ENCODE results near the gene C1orf115. TPM values are rescaled to one million over a fixed set of nuclear protein-coding genes. Genes with fewer than 3 reads are reported as not detected.
A peak's percentile ranks its signal among the peaks of the same experiment; 100 is the strongest.
"Not testable (repeated sequence)": the region's sequence is repeated elsewhere in the genome, so short reads cannot be mapped to it uniquely, and the experiment has no call there.

The C1orf115 gene
- total and polyA plus RNA-seq, 7 donors = 3.8 to 8.9 (median 4.9) TPM

DNA sequence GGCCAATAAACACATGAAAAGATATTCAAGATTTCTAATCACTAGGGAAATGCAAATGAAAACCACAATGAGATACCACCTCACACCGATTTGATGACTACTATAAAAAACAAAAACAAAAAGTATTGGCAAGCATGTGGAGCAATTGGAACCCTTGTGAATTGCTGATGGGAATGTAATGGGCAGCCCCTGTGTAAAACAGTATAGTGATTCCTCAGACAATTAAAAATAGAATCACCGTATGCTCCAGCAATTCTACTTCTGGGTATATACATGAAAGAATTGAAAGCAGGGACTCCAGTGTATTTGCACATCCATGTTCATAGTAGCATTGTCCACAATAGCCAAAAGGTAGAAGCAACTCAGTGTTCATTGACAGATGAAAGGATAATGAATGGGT lies 12.9 kb upstream of the C1orf115 start:
- H3K9me3 ChIP-seq = no peaks in the 10 kb centered on the region
- DNase-seq (no peak), ATAC-seq (no peak)
- TF ChIP-seq, protein P1, sequence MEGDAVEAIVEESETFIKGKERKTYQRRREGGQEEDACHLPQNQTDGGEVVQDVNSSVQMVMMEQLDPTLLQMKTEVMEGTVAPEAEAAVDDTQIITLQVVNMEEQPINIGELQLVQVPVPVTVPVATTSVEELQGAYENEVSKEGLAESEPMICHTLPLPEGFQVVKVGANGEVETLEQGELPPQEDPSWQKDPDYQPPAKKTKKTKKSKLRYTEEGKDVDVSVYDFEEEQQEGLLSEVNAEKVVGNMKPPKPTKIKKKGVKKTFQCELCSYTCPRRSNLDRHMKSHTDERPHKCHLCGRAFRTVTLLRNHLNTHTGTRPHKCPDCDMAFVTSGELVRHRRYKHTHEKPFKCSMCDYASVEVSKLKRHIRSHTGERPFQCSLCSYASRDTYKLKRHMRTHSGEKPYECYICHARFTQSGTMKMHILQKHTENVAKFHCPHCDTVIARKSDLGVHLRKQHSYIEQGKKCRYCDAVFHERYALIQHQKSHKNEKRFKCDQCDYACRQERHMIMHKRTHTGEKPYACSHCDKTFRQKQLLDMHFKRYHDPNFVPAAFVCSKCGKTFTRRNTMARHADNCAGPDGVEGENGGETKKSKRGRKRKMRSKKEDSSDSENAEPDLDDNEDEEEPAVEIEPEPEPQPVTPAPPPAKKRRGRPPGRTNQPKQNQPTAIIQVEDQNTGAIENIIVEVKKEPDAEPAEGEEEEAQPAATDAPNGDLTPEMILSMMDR (IDR thresholded peaks at IDR 0.05) = no peak
- intact Hi-C loops (cut with DNase I) = no loop called here
- no peak overlapping the region for H3K27ac ChIP-seq
- no peaks in the 10 kb centered on the region for H3K4me1 ChIP-seq
- no peaks in the 10 kb centered on the region for H3K27me3 ChIP-seq (ENCODE audit: insufficient read depth in 3 of 3, low read length in 2 of 3)
- H3K4me3 ChIP-seq = no peak overlapping the region
- WGBS, 3 donors = 66 to 76% (median 71%) methylated on average over 2 of the region's 2 CpGs
- H3K36me3 ChIP-seq (ENCODE audit: insufficient read depth in 1 of 2, low read depth in 1 of 2) = no peaks in the 10 kb centered on the region

DNA sequence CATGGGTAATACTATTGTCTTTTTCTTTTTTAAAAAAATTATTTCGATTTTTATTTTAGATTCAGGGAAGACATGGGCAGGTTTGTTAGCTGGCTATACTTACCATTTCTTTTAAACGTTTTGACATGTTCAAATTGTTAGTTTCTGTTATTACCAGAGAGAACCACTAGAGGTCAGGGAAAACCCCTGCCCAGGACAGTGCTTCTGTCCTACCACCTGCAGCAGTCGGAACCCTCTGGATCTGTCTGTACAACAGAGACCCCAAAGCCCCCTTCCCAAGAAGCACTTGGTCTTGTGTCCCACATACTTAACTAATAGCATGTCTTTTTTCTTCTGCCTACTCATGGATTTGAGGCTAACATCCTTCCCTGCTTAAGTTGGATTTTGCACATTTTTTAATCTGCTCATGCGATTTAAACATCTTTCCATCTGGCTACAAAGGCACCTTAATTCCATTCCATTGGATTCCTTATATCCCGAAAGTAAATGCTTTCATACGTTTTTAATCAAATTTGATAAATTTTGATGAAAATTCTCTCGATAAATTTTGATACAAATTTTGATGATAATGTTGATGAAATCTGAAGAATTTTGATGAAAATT lies 10.0 kb upstream of the C1orf115 start:
- no peak overlapping the region for H3K27ac ChIP-seq
- H3K4me3 ChIP-seq = no peak overlapping the region
- ATAC-seq = peak; percentile 64 to 84 (median 74)
- no peaks in the 10 kb centered on the region for H3K36me3 ChIP-seq (ENCODE audit: insufficient read depth in 1 of 2, low read depth in 1 of 2)
- 29 to 33% (median 30%) methylated on average over 7 of the region's 7 CpGs for WGBS, 3 donors
- intact Hi-C loops (cut with DNase I) = loop anchor here (1.0 to 5.0 kb wide), 2 partner anchors 95 to 97 kb away; no protein-coding TSS in a partner anchor
- DNase-seq = no peak
- TF ChIP-seq, protein P1 (IDR thresholded peaks at IDR 0.05) = peak; percentile 76
- no peaks in the 10 kb centered on the region for H3K4me1 ChIP-seq
- H3K9me3 ChIP-seq = no peaks in the 10 kb centered on the region
- H3K27me3 ChIP-seq (ENCODE audit: insufficient read depth in 3 of 3, low read length in 2 of 3) = no peaks in the 10 kb centered on the region

DNA sequence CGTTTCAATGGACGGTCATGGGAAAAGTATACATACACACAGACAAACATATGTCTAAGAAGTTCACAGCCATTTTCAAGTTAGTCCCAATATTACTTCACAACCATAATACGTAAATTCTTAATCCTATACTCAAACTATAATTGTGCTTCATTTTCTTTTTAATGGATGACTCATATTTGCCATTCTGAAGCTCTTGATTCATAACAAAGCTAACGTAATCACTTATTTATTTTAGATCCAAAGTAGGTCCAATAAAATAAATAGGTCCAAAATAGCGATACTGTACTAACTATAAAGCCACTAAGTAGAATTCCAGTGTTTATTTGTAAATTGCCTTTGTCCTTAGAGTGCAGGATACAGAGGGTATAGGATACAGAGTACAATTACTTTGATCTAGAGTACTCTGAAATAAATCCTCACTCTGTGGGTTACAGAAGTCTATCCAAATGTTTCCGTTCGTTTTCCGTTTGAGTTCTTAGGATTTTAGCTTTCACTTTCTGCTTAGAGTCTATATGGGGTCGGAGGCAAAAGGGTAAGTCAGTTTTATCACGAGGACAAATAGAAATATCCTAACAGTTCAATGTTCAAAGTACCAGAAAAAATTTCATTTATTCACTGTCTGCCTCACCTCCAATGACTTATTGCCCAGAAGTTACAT lies 8.8 kb upstream of the C1orf115 start:
- H3K27me3 ChIP-seq (ENCODE audit: insufficient read depth in 3 of 3, low read length in 2 of 3) = no peaks in the 10 kb centered on the region
- ATAC-seq (no peak), DNase-seq (no peak)
- intact Hi-C loops (cut with DNase I) = loop anchor here in 1 of 2 donors (5.0 kb wide), 1 partner anchor 96 kb away; no protein-coding TSS in a partner anchor
- TF ChIP-seq, protein P1 (IDR thresholded peaks at IDR 0.05) = no peak
- no peaks in the 10 kb centered on the region for H3K36me3 ChIP-seq (ENCODE audit: insufficient read depth in 1 of 2, low read depth in 1 of 2)
- H3K4me1 ChIP-seq = no peaks in the 10 kb centered on the region
- H3K27ac ChIP-seq = no peak overlapping the region
- WGBS, 3 donors = 70 to 78% (median 73%) methylated on average over 10 of the region's 10 CpGs
- no peaks in the 10 kb centered on the region for H3K9me3 ChIP-seq
- no peak overlapping the region for H3K4me3 ChIP-seq

DNA sequence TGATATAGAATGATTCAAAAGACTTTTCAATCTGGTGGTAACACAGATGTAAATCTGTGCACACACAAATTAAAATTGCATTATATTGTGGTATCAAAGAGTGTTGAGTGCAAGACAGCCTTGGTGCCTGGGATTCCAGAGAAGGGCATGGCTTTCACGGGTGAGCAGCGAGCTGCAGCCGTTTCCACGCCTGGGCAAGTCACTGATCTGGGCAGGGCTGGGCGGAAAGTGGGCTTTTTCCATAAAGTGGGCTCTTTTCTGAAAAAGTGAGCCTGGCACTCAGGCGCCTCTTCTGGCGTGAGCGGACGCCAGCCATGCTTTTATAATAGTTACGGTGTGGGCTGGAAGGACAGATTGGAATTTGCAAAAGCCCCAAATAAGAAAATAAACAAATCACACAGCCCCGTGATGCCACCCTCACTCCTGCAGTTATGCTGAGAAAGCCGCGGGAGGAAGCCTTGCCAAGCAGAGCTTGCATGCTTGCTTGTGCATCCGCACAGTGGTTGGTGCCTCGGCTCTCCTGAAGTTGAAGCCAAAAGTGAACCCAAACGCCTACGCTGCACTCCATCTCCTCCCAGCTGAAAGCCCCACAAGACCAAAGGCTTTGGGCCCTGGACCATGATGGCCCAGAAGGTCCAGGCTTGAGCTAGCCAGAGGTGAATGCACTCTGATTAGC lies 7.1 kb upstream of the C1orf115 start:
- intact Hi-C loops (cut with DNase I) = loop anchor here in 1 of 2 donors (5.0 kb wide), 1 partner anchor 94 kb away; no protein-coding TSS in a partner anchor

DNA sequence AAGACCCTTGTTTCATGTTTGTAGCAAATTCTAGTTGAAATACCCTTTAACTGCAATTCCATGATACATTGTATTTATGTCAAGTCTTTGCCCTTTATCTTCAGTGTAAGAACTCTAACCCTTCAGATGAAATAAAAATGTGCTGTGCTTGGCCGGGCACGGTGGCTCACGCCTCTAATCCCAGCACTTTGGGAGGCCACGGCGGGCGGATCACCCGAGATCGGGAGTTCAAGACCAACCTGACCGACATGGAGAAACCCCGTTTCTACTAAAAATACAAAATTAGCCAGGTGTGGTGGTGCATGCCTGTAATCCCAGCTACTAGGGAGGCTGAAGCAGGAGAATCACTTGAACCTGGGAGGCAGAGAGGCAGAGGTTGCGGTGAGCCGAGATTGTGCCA lies 6.4 kb upstream of the C1orf115 start:
- not testable (repeated sequence) for H3K4me3 ChIP-seq; H3K27ac ChIP-seq; DNase-seq; ATAC-seq; H3K36me3 ChIP-seq (ENCODE audit: insufficient read depth in 1 of 2, low read depth in 1 of 2); H3K27me3 ChIP-seq (ENCODE audit: insufficient read depth in 3 of 3, low read length in 2 of 3); H3K9me3 ChIP-seq; H3K4me1 ChIP-seq
- intact Hi-C loops (cut with DNase I) = loop anchor here in 1 of 2 donors (5.0 kb wide), 1 partner anchor 94 kb away; no protein-coding TSS in a partner anchor
- WGBS, 3 donors = 93 to 96% (median 95%) methylated on average over 12 of the region's 12 CpGs

More for the DNA sequence above, 7.1 kb upstream of the C1orf115 start:
- H3K27me3 ChIP-seq (ENCODE audit: insufficient read depth in 3 of 3, low read length in 2 of 3) = no peaks in the 10 kb centered on the region
- TF ChIP-seq, protein P1 (IDR thresholded peaks at IDR 0.05) = no peak
- 85 to 87% (median 86%) methylated on average over 17 of the region's 17 CpGs for WGBS, 3 donors
- H3K4me1 ChIP-seq = no peaks in the 10 kb centered on the region
- DNase-seq = no peak
- no peak overlapping the region for H3K4me3 ChIP-seq
- H3K9me3 ChIP-seq = no peaks in the 10 kb centered on the region
- no peak overlapping the region for H3K27ac ChIP-seq
- no peak for ATAC-seq
- no peaks in the 10 kb centered on the region for H3K36me3 ChIP-seq (ENCODE audit: insufficient read depth in 1 of 2, low read depth in 1 of 2)

All from psoas muscle (tissue), 8 donors.